ENCODE measurements around the gene TMCC3. TPM values are rescaled to one million over a fixed set of nuclear protein-coding genes. Genes with fewer than 3 reads are reported as not detected.

Gene TMCC3
- polyA plus RNA-seq, 1 donor from 2014 or later = 1.9 TPM

GRCh38 chr12:94595152-94595551 lies 55.2 kb downstream of the TMCC3 start:
- no peaks in the 10 kb centered on the region for H3K36me3 ChIP-seq (ENCODE audit: insufficient read depth, low read length)
- H3F3A ChIP-seq (ENCODE audit: insufficient read depth, low read length, poor library complexity, severe bottlenecking) = no peaks in the 10 kb centered on the region
- TF ChIP-seq EP300 (conservative IDR thresholded peaks at IDR 0.05; ENCODE audit: poor library complexity, severe bottlenecking) (no peak), POLR2AphosphoS5 (IDR thresholded peaks at IDR 0.05) (no peak), SMC3 (conservative IDR thresholded peaks at IDR 0.05; ENCODE audit: poor library complexity) (no peak), REST (IDR thresholded peaks at IDR 0.05; ENCODE audit: borderline replicate concordance) (no peak), MXI1 (conservative IDR thresholded peaks at IDR 0.05; ENCODE audit: poor library complexity, severe bottlenecking) (no peak), TAF1 (IDR thresholded peaks at IDR 0.05; ENCODE audit: low read depth) (no peak), RAD21 (conservative IDR thresholded peaks at IDR 0.05) (no peak), EZH2 (IDR thresholded peaks at IDR 0.05; ENCODE audit: borderline replicate concordance, insufficient read depth, low read length, poor library complexity, severe bottlenecking) (no peak), CTCF (IDR thresholded peaks at IDR 0.05; ENCODE audit: poor library complexity, severe bottlenecking) (no peak)
- no peak overlapping the region for H3K4me2 ChIP-seq (ENCODE audit: low read length)
- H4K20me1 ChIP-seq (ENCODE audit: insufficient read depth) = no peaks in the 10 kb centered on the region
- H3K9ac ChIP-seq (ENCODE audit: low read length) = no peak overlapping the region
- no peak overlapping the region for H3K4me3 ChIP-seq (ENCODE audit: low read length)
- no peak overlapping the region for H3K27ac ChIP-seq (ENCODE audit: low read length)
- no peaks in the 10 kb centered on the region for H3K79me2 ChIP-seq (replicated peaks; ENCODE audit: insufficient read depth, low read length)
- H3K9me2 ChIP-seq (ENCODE audit: insufficient read depth, low read length) = no peaks in the 10 kb centered on the region
- H3K27me3 ChIP-seq (ENCODE audit: insufficient read depth, low read depth, low read length) = no peaks in the 10 kb centered on the region
- no peaks in the 10 kb centered on the region for H3K9me3 ChIP-seq (ENCODE audit: low read length)
- H2AFZ ChIP-seq (ENCODE audit: low read depth, low read length) = no peak overlapping the region

GRCh38 chr12:94594443-94594825 lies 55.9 kb downstream of the TMCC3 start:
- Histone ChIP-seq H3K27me3 (ENCODE audit: insufficient read depth, low read depth, low read length) (no peaks in the 10 kb centered on the region), H4K20me1 (ENCODE audit: insufficient read depth) (no peaks in the 10 kb centered on the region), H3K9me3 (ENCODE audit: low read length) (no peaks in the 10 kb centered on the region), H3F3A (ENCODE audit: insufficient read depth, low read length, poor library complexity, severe bottlenecking) (no peaks in the 10 kb centered on the region), H3K9ac (ENCODE audit: low read length) (no peak overlapping the region), H3K27ac (ENCODE audit: low read length) (no peak overlapping the region), H2AFZ (ENCODE audit: low read depth, low read length) (no peak overlapping the region), H3K9me2 (ENCODE audit: insufficient read depth, low read length) (no peaks in the 10 kb centered on the region), H3K4me3 (ENCODE audit: low read length) (no peak overlapping the region), H3K36me3 (ENCODE audit: insufficient read depth, low read length) (no peaks in the 10 kb centered on the region), H3K79me2 (replicated peaks; ENCODE audit: insufficient read depth, low read length) (no peaks in the 10 kb centered on the region), H3K4me2 (ENCODE audit: low read length) (no peak overlapping the region)
- no peak for TF ChIP-seq REST (IDR thresholded peaks at IDR 0.05; ENCODE audit: borderline replicate concordance)

Data from neural cell (in vitro differentiated cells).